ENCODE data around the gene CDCA7. TPM values are rescaled to one million over a fixed set of nuclear protein-coding genes. Genes with fewer than 3 reads are reported as not detected.
A peak's percentile ranks its signal among the peaks of the same experiment; 100 is the strongest.
"Not testable (repeated sequence)": the region's sequence is repeated elsewhere in the genome, so short reads cannot be mapped to it uniquely, and the experiment has no call there.

The CDCA7 gene
- total RNA-seq, result 1 to 10 TPM; 1.9 to 9.2 (median 2.3) TPM
- 1 to 10 TPM in 2 of 3 donors, under 1 TPM in 1; 0.35 to 3.6 (median 1.7) TPM for polyA plus RNA-seq
- long read RNA-seq, donor 1, partial matches to known transcripts, result 0 of 5 reads
- long read RNA-seq, donor 1, other reads (novel, unspliced or antisense), result 0 of 5 reads
- long read RNA-seq, donor 2, partial matches to known transcripts, result 0 of 9 reads
- long read RNA-seq, donor 2, other reads (novel, unspliced or antisense), result 1 of 9 reads

GRCh38 chr2:173354582-173355131 lies at the start of gene CDCA7:
CDCA7 (plus strand) TSS chr2:173354872; CDS start chr2:173354964, 92 bp downstream.
- intact Hi-C loops (cut with DNase I), result loop anchor here (5.0 to 10.0 kb wide), 5 partner anchors 127 to 382 kb away; no protein-coding TSS in a partner anchor
- H3K27me3 ChIP-seq (ENCODE audit: insufficient read depth in 3 of 3, low read length in 2 of 3), result peaks cover 0 to 13% (median 0%) of the 10 kb centered on the region in 3 donors

GRCh38 chr2:173305303-173305702 lies 49.4 kb upstream of the CDCA7 start:
- Histone ChIP-seq H3K27ac (no peak overlapping the region), H3K9me3 (peaks cover 3% of the 10 kb centered on the region), H3K4me1 (no peaks in the 10 kb centered on the region), H3K4me3 (no peak overlapping the region), H3K36me3 (ENCODE audit: insufficient read depth in 1 of 2, low read depth in 1 of 2) (no peaks in the 10 kb centered on the region), H3K27me3 (ENCODE audit: insufficient read depth in 3 of 3, low read length in 2 of 3) (no peaks in the 10 kb centered on the region)
- TF ChIP-seq CTCF (IDR thresholded peaks at IDR 0.05), result no peak
- intact Hi-C loops (cut with DNase I), result no loop called here
- 89 to 94% (median 89%) methylated on average over 2 of the region's 2 CpGs for WGBS, 3 donors
- no peak for ATAC-seq
- DNase-seq, result no peak

More at GRCh38 chr2:173354582-173355131, at the start of gene CDCA7:
- no peak for TF ChIP-seq CTCF (IDR thresholded peaks at IDR 0.05)
- peak within 1 kb of the TSS; percentile 87 for H3K27ac ChIP-seq
- peaks cover 0 to 9% of the 10 kb centered on the region in 2 donors for H3K36me3 ChIP-seq (ENCODE audit: insufficient read depth in 1 of 2, low read depth in 1 of 2)
- ATAC-seq (peak; percentile 87 to 95 (median 92)), DNase-seq (peak; percentile 57 to 82)
- 0 to 1% (median 0%) methylated on average over 41 to 50 of the region's 50 CpGs for WGBS, 3 donors
- H3K9me3 ChIP-seq, result no peaks in the 10 kb centered on the region
- H3K4me1 ChIP-seq, result peaks cover 12% of the 10 kb centered on the region
- H3K4me3 ChIP-seq, result peak within 1 kb of the TSS; percentile 96

GRCh38 chr2:173307293-173307692 lies 47.4 kb upstream of the CDCA7 start:
- no peak overlapping the region for H3K27ac ChIP-seq
- H3K27me3 ChIP-seq (ENCODE audit: insufficient read depth in 3 of 3, low read length in 2 of 3), result no peaks in the 10 kb centered on the region
- intact Hi-C loops (cut with DNase I), result no loop called here
- no peak overlapping the region for H3K4me3 ChIP-seq
- no peaks in the 10 kb centered on the region for H3K4me1 ChIP-seq
- DNase-seq (no peak), ATAC-seq (no peak)
- TF ChIP-seq CTCF (IDR thresholded peaks at IDR 0.05), result no peak
- no peaks in the 10 kb centered on the region for H3K9me3 ChIP-seq
- H3K36me3 ChIP-seq (ENCODE audit: insufficient read depth in 1 of 2, low read depth in 1 of 2), result no peaks in the 10 kb centered on the region
- WGBS, 3 donors, result 15 to 29% (median 27%) methylated on average over 4 of the region's 4 CpGs

- H3K27me3 ChIP-seq (ENCODE audit: insufficient read depth in 3 of 3, low read length in 2 of 3); H3K9me3 ChIP-seq; H3K4me3 ChIP-seq; H3K4me1 ChIP-seq; intact Hi-C loops (cut with DNase I); DNase-seq; ATAC-seq; H3K36me3 ChIP-seq (ENCODE audit: insufficient read depth in 1 of 2, low read depth in 1 of 2); H3K27ac ChIP-seq: not testable (repeated sequence)
- 70 to 71% (median 70%) methylated on average over 5 of the region's 5 CpGs for WGBS, 3 donors
Observed at GRCh38 chr2:173309370-173309769, 45.3 kb upstream of the CDCA7 start.

GRCh38 chr2:173311844-173312606 lies 42.6 kb upstream of the CDCA7 start:
- intact Hi-C loops (cut with DNase I), result no loop called here
- 91 to 93% (median 92%) methylated on average over 9 of the region's 9 CpGs for WGBS, 3 donors
- H3K36me3 ChIP-seq (ENCODE audit: insufficient read depth in 1 of 2, low read depth in 1 of 2), result no peaks in the 10 kb centered on the region
- no peak overlapping the region for H3K27ac ChIP-seq
- no peak for DNase-seq
- H3K4me3 ChIP-seq, result no peak overlapping the region
- no peaks in the 10 kb centered on the region for H3K27me3 ChIP-seq (ENCODE audit: insufficient read depth in 3 of 3, low read length in 2 of 3)
- no peak for TF ChIP-seq CTCF (IDR thresholded peaks at IDR 0.05)
- ATAC-seq, result no peak
- H3K9me3 ChIP-seq, result peaks cover 4% of the 10 kb centered on the region
- H3K4me1 ChIP-seq, result no peaks in the 10 kb centered on the region

Measured in psoas muscle (tissue), 8 donors.